GM12873 (cell line): ENCODE measurements around the gene NUDT1.

Source experiments
- CTCF ChIP-seq: IDR thresholded peaks from 2 replicates; pipeline ENCODE4 v1.5.1; 2012; ENCODE audit warnings: low read depth, mild to moderate bottlenecking, moderate library complexity, low read length, control low read depth; ENCODE audit not compliant: insufficient read depth; ENCODE audit errors: missing control alignments

Gene NUDT1

GRCh38 chr7:2215851-2216250 lies 26.2 kb upstream of the NUDT1 start:
- TF ChIP-seq CTCF: no peak

GRCh38 chr7:2217206-2217605 lies 24.8 kb upstream of the NUDT1 start:
- TF ChIP-seq CTCF: no peak

- TF ChIP-seq CTCF: no peak
These were observed 24.1 kb upstream of the NUDT1 start for GRCh38 chr7:2217716-2218443.

- TF ChIP-seq CTCF: no peak
These were observed 23.6 kb upstream of the NUDT1 start for GRCh38 chr7:2218444-2218785.

- TF ChIP-seq CTCF: no peak
These were observed 22.9 kb upstream of the NUDT1 start for GRCh38 chr7:2219136-2219535.

- TF ChIP-seq CTCF: no peak
These were observed 22.4 kb upstream of the NUDT1 start for GRCh38 chr7:2219606-2220005.

- no peak for TF ChIP-seq CTCF
These were observed 22.0 kb upstream of the NUDT1 start for GRCh38 chr7:2220030-2220429.
